CD14-positive monocyte (primary cell): ENCODE data around the gene UBE2J1. TPM values are rescaled to one million over a fixed set of nuclear protein-coding genes. Genes with fewer than 3 reads are reported as not detected.

Source experiments
- DNase-seq, 3 donors: peaks; one replicate each; pipeline ENCODE4 v3.0.0-alpha.2; 2011 to 2022
- H2AFZ ChIP-seq: 2 replicates; pipeline ENCODE4 v1.6.0; 2012; ENCODE audit warnings: mild to moderate bottlenecking, low read depth, low read length, inconsistent platforms; ENCODE audit not compliant: insufficient read depth, poor library complexity, severe bottlenecking
- H3K27ac ChIP-seq, 2 donors: 1 replicate in 1 of 2; 2 replicates in 1 of 2; pipeline ENCODE4 v1.5.1; 2012 to 2013; ENCODE audit warnings: low read length in 2 of 2, control low read depth in 1 of 2, inconsistent platforms in 1 of 2, low read depth in 1 of 2, mild to moderate bottlenecking in 1 of 2
- H3K27me3 ChIP-seq, 2 donors: one replicate each; pipeline versions ENCODE4 v1.6.0 to v1.6.1; 2011 to 2013; ENCODE audit warnings: low read length in 2 of 2; ENCODE audit not compliant: control insufficient read depth in 2 of 2, insufficient read depth in 2 of 2
- H3K36me3 ChIP-seq, 2 donors: replicated peaks in 1 of 2; 1 replicate in 1 of 2; 2 replicates in 1 of 2; pipeline versions ENCODE4 v1.5.1 to v1.6.1; 2012 to 2013; ENCODE audit warnings: low read length in 2 of 2, control low read depth in 1 of 2, inconsistent platforms in 1 of 2, mild to moderate bottlenecking in 1 of 2; ENCODE audit not compliant: insufficient read depth in 2 of 2, control insufficient read depth in 1 of 2
- H3K4me1 ChIP-seq, 2 donors: 1 replicate in 1 of 2; 2 replicates in 1 of 2; pipeline versions ENCODE4 v1.5.1 to v1.6.1; 2012 to 2013; ENCODE audit warnings: low read length in 2 of 2, control low read depth in 1 of 2, inconsistent platforms in 1 of 2, mild to moderate bottlenecking in 1 of 2, moderate library complexity in 1 of 2; ENCODE audit not compliant: insufficient read depth in 2 of 2, control insufficient read depth in 1 of 2
- H3K4me2 ChIP-seq: replicated peaks from 2 replicates; pipeline ENCODE3; 2012; ENCODE audit warnings: low read length, moderate library complexity, mild to moderate bottlenecking; ENCODE audit not compliant: poor library complexity, severe bottlenecking; ENCODE audit errors: extremely low read depth
- H3K4me3 ChIP-seq, 3 experiments: fragments of 200-600 bp in 1 of 3; sonication (generic) in 1 of 3; replicated peaks in 1 of 3; 1 replicate in 2 of 3; 2 replicates in 1 of 3; pipeline ENCODE4 v1.5.1; 2011 to 2013; ENCODE audit warnings: low read length in 3 of 3, mild to moderate bottlenecking in 3 of 3, control low read depth in 2 of 3, low read depth in 2 of 3, inconsistent platforms in 1 of 3, moderate library complexity in 1 of 3
- H3K79me2 ChIP-seq: 2 replicates; pipeline ENCODE4 v1.6.0; 2012; ENCODE audit warnings: mild to moderate bottlenecking, control low read depth, inconsistent platforms, low read length, moderate library complexity; ENCODE audit not compliant: insufficient read depth
- H3K9ac ChIP-seq: 2 replicates; pipeline ENCODE4 v1.6.0; 2017; ENCODE audit warnings: low read length, mild to moderate bottlenecking; ENCODE audit not compliant: insufficient read depth, poor library complexity, severe bottlenecking
- H3K9me3 ChIP-seq, 2 donors: replicated peaks in 1 of 2; 1 replicate in 1 of 2; 2 replicates in 1 of 2; pipeline versions ENCODE4 v1.5.1 to v1.6.1; 2012 to 2013; ENCODE audit warnings: low read length in 2 of 2, control low read depth in 1 of 2; ENCODE audit not compliant: control insufficient read depth in 1 of 2, insufficient read depth in 1 of 2
- H4K20me1 ChIP-seq: 2 replicates; pipeline ENCODE4 v1.6.0; 2012; ENCODE audit warnings: mild to moderate bottlenecking, low read length, control low read depth, moderate library complexity; ENCODE audit not compliant: insufficient read depth
- H3K27ac Mint-ChIP-seq, 7 donors: one replicate each; pipeline ENCODE4 v1.8.0; 2020; ENCODE audit warnings: mild to moderate bottlenecking in 7 of 7, mixed read lengths in 7 of 7, moderate library complexity in 6 of 7, inconsistent platforms in 2 of 7
- H3K27me3 Mint-ChIP-seq, 3 donors: one replicate each; pipeline ENCODE4 v1.8.0; 2021 to 2022; ENCODE audit warnings: low read depth in 3 of 3, mild to moderate bottlenecking in 3 of 3, mixed read lengths in 3 of 3, moderate library complexity in 3 of 3, inconsistent platforms in 1 of 3
- H3K36me3 Mint-ChIP-seq, 2 donors: one replicate each; pipeline ENCODE4 v1.8.0; 2020; ENCODE audit warnings: mixed read lengths in 2 of 2, inconsistent platforms in 1 of 2, mild to moderate bottlenecking in 1 of 2
- H3K4me1 Mint-ChIP-seq: one replicate; pipeline ENCODE4 v1.8.0; 2020; ENCODE audit warnings: mild to moderate bottlenecking, mixed read lengths
- H3K4me3 Mint-ChIP-seq, 2 donors: one replicate each; pipeline ENCODE4 v1.8.0; 2020; ENCODE audit warnings: mild to moderate bottlenecking in 2 of 2, mixed read lengths in 2 of 2, moderate library complexity in 1 of 2
- H3K9me3 Mint-ChIP-seq, 7 donors: one replicate each; pipeline ENCODE4 v1.8.0; 2020 to 2022; ENCODE audit warnings: mixed read lengths in 7 of 7, mild to moderate bottlenecking in 6 of 7, moderate library complexity in 6 of 7, inconsistent platforms in 2 of 7
- CTCF ChIP-seq: fragments of 200-600 bp; IDR thresholded peaks from one replicate; pipeline ENCODE4 v1.8.0; 2022; ENCODE audit warnings: antibody characterized with exemption, mild to moderate bottlenecking
- WGBS: methylation state at CpG from one replicate; pipeline ENCODE4 v1.1.5; 2013; ENCODE audit warnings: missing lambda C conversion rate; ENCODE audit not compliant: insufficient coverage; 5-methylcytosine and 5-hydroxymethylcytosine counted together
- intact Hi-C, 2 donors: fragments of 100-400 bp; cut with micrococcal nuclease; formaldehyde crosslinking; loops; one replicate each; pipeline versions ENCODE4 v1.15.0 to v1.15.1; 2023
- polyA plus RNA-seq, 3 donors: library from polyadenylated mRNA; depleted of rRNA in 1 of 3; unstranded in 2 of 3; stranded (reverse) in 1 of 3; fragments of 300-500 nt in 2 of 3; fragments of >200 nt in 1 of 3; fragmentation: Illumina TruSeq in 2 of 3; gene quantifications; 1 replicate in 2 of 3; 2 replicates in 1 of 3; pipeline ENCODE4 v1.2.3, GENCODE V29; 2012 to 2021

Gene UBE2J1
- polyA plus RNA-seq, 3 donors, result 44.8 to 80.5 (median 66.1) TPM

GRCh38 chr6:89393659-89394058 is 41.1 kb upstream of the UBE2J1 start:
- H3K27me3 Mint-ChIP-seq, result no peaks in the 10 kb centered on the region
- H3K9me3 Mint-ChIP-seq, result peaks cover 3 to 5% (median 5%) of the 10 kb centered on the region in 7 donors
- intact Hi-C loops, result no loop called here
- Histone ChIP-seq H3K79me2 (peaks cover 80% of the 10 kb centered on the region), H3K36me3 (no peaks in the 10 kb centered on the region), H3K4me1 (peaks cover 0 to 4% of the 10 kb centered on the region in 2 donors), H2AFZ (no peak overlapping the region), H3K4me3 (no peak overlapping the region), H3K27ac (no peak overlapping the region), H3K4me2 (no peak overlapping the region), H3K9ac (no peak overlapping the region), H3K9me3 (no peaks in the 10 kb centered on the region), H3K27me3 (no peaks in the 10 kb centered on the region), H4K20me1 (no peaks in the 10 kb centered on the region)
- H3K36me3 Mint-ChIP-seq, result peaks cover 0 to 3% of the 10 kb centered on the region in 2 donors
- no CpG with 5 or more reads among the region's 1 CpG for WGBS
- H3K27ac Mint-ChIP-seq, result no peak overlapping the region
- H3K4me3 Mint-ChIP-seq, result no peak overlapping the region
- H3K4me1 Mint-ChIP-seq, result peaks cover 18% of the 10 kb centered on the region
- no peak for DNase-seq
- TF ChIP-seq CTCF, result no peak

- Histone ChIP-seq H3K4me3 (no peak overlapping the region), H2AFZ (no peak overlapping the region), H3K36me3 (no peaks in the 10 kb centered on the region), H4K20me1 (no peaks in the 10 kb centered on the region), H3K9ac (no peak overlapping the region), H3K4me2 (no peak overlapping the region), H3K4me1 (peaks cover 0 to 4% of the 10 kb centered on the region in 2 donors), H3K79me2 (peaks cover 81% of the 10 kb centered on the region), H3K9me3 (no peaks in the 10 kb centered on the region), H3K27ac (peak overlapping the region in 1 of 2 donors; percentile 7), H3K27me3 (no peaks in the 10 kb centered on the region)
- H3K36me3 Mint-ChIP-seq, result peaks cover 0 to 3% of the 10 kb centered on the region in 2 donors
- intact Hi-C loops, result no loop called here
- H3K27ac Mint-ChIP-seq, result peak overlapping the region in 1 of 7 donors; percentile 27
- peaks cover 3 to 5% (median 4%) of the 10 kb centered on the region in 7 donors for H3K9me3 Mint-ChIP-seq
- no peak overlapping the region for H3K4me3 Mint-ChIP-seq
- TF ChIP-seq CTCF, result no peak
- no peaks in the 10 kb centered on the region for H3K27me3 Mint-ChIP-seq
- DNase-seq, result no peak
- peaks cover 15% of the 10 kb centered on the region for H3K4me1 Mint-ChIP-seq
Measured at GRCh38 chr6:89392823-89393222, 40.3 kb upstream of the UBE2J1 start.
